Upper lobe of left lung (tissue), 6 donors: Measurements from ENCODE around the gene MTCL1. TPM values are rescaled to one million over a fixed set of nuclear protein-coding genes. Genes with fewer than 3 reads are reported as not detected.
A peak's percentile ranks its signal among the peaks of the same experiment; 100 is the strongest.

Source experiments
- ATAC-seq, 2 donors: fragments of 200-7000 bp; cut with Tn5 transposase; one replicate each; pipeline ENCODE4 v1.9.1; 2022; ENCODE audit warnings: mild to moderate bottlenecking in 2 of 2, moderate library complexity in 2 of 2; ENCODE audit not compliant: low FRiP score in 2 of 2
- DNase-seq, 2 donors: peaks; one replicate each; pipeline ENCODE4 v3.0.0-alpha.2; 2019 to 2020
- H3K27ac ChIP-seq, 4 donors: fragments of 200-600 bp; sonication (generic); one replicate each; pipeline ENCODE4 v1.5.1; 2016 to 2019
- H3K27me3 ChIP-seq, 4 donors: fragments of 200-600 bp; sonication (generic); one replicate each; pipeline ENCODE4 v1.5.1; 2017 to 2019
- H3K36me3 ChIP-seq, 4 donors: fragments of 200-600 bp; sonication (generic); one replicate each; pipeline ENCODE4 v1.5.1; 2016 to 2019
- H3K4me1 ChIP-seq, 4 donors: fragments of 200-600 bp; sonication (generic); one replicate each; pipeline ENCODE4 v1.5.1; 2018 to 2019
- H3K4me3 ChIP-seq, 4 donors: fragments of 200-600 bp; sonication (generic); one replicate each; pipeline ENCODE4 v1.5.1; 2017 to 2019; ENCODE audit warnings: mild to moderate bottlenecking in 2 of 4, moderate library complexity in 1 of 4
- H3K9me3 ChIP-seq, 4 donors: fragments of 200-600 bp; sonication (generic); one replicate each; pipeline ENCODE4 v1.5.1; 2018 to 2019
- EP300 ChIP-seq, 4 donors: sonication (generic); formaldehyde crosslinking; IDR thresholded peaks; one replicate each; pipeline ENCODE4 v1.5.1; 2017; ENCODE audit warnings: antibody characterized with exemption in 4 of 4, control low read depth in 2 of 4
- POLR2A ChIP-seq, 4 donors: fragments of 450-650 bp; IDR thresholded peaks; one replicate each; pipeline ENCODE4 v1.5.1; 2016 to 2017; ENCODE audit warnings: antibody characterized with exemption in 4 of 4, mild to moderate bottlenecking in 2 of 4
- POLR2AphosphoS5 ChIP-seq, 2 donors: sonication (generic); formaldehyde crosslinking; IDR thresholded peaks; one replicate each; pipeline ENCODE4 v1.5.1; 2017; ENCODE audit warnings: antibody characterized with exemption in 2 of 2
- WGBS, 2 donors: methylation state at CpG; one replicate each; pipeline ENCODE4 v1.1.5; 2017 to 2018; 5-methylcytosine and 5-hydroxymethylcytosine counted together
- total RNA-seq, 6 donors: library from RNA; depleted of rRNA in 4 of 6; stranded (reverse); fragments of >200 nt in 4 of 6; gene quantifications; one replicate each; pipeline versions ENCODE4 v1.1.0 to v1.2.1, GENCODE V29; 2016 to 2021
- TF ChIP-seq, protein P1 (sequence below), 6 experiments: fragments of 450-650 bp in 4 of 6; fragments of 200-600 bp in 2 of 6; sonication (generic) in 2 of 6; IDR thresholded peaks; one replicate each; pipeline ENCODE4 v1.5.1; 2016 to 2019; ENCODE audit warnings: antibody characterized with exemption in 6 of 6
- donor health status: DM: no; HTN: no; CAD: no; lungs with moderate emphysema.
- donor health status: DM: no; HTN: yes; CAD: no; lungs with severe emphysema.

Gene MTCL1
- total RNA-seq, 6 donors from 2014 or later, result 4.5 to 17.9 (median 8.1) TPM

- WGBS, 2 donors, result 79 to 83% methylated on average over 7 of the region's 7 CpGs
- H3K27ac ChIP-seq, result no peak overlapping the region
- H3K27me3 ChIP-seq, result no peaks in the 10 kb centered on the region
- no peaks in the 10 kb centered on the region for H3K9me3 ChIP-seq
- TF ChIP-seq POLR2AphosphoS5 (IDR thresholded peaks at IDR 0.05) (no peak), POLR2A (IDR thresholded peaks at IDR 0.05) (no peak), EP300 (IDR thresholded peaks at IDR 0.05) (no peak)
- TF ChIP-seq, protein P1, sequence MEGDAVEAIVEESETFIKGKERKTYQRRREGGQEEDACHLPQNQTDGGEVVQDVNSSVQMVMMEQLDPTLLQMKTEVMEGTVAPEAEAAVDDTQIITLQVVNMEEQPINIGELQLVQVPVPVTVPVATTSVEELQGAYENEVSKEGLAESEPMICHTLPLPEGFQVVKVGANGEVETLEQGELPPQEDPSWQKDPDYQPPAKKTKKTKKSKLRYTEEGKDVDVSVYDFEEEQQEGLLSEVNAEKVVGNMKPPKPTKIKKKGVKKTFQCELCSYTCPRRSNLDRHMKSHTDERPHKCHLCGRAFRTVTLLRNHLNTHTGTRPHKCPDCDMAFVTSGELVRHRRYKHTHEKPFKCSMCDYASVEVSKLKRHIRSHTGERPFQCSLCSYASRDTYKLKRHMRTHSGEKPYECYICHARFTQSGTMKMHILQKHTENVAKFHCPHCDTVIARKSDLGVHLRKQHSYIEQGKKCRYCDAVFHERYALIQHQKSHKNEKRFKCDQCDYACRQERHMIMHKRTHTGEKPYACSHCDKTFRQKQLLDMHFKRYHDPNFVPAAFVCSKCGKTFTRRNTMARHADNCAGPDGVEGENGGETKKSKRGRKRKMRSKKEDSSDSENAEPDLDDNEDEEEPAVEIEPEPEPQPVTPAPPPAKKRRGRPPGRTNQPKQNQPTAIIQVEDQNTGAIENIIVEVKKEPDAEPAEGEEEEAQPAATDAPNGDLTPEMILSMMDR (IDR thresholded peaks at IDR 0.05), result no peak
- no peaks in the 10 kb centered on the region for H3K4me1 ChIP-seq
- H3K36me3 ChIP-seq, result no peaks in the 10 kb centered on the region
- ATAC-seq (no peak), DNase-seq (no peak)
- no peak overlapping the region for H3K4me3 ChIP-seq
These were observed 89.6 kb downstream of the MTCL1 start for GRCh38 chr18:8794934-8795280.

DNA sequence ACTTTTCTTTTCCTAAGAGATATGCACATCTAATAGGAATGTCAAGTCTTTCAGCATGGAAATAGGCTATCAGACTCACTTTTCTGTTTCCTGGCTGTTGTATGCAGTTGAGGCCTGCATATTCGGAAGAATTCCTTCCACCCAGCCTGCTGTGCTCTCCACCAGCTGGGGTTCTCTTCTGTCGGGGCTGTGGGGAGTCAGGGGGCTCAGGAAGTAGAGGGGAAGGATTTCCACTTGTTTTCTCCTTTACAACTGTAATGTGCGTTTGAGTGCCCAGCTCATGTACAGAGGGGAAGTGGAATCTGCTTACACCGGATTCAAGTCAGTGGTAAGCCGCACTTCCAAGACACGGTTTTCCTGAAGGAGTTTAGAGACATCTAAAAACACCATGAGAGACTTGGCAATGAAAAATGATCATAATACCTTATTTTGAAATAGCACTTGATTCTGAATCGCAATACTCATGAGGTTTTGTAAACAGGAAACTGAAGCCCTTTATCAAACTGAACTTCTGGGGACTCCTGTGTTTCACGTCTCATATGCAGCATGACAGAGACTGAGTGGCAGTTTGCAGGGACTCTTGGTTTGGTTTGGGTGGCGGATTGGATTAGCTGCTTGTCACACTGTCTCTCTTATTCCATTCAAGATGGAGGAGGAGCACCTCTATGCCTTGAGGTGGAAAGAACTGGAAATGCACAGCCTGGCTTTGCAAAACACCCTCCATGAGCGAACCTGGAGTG, 90.4 kb downstream of the MTCL1 start:
- Histone ChIP-seq H3K4me1 (no peaks in the 10 kb centered on the region), H3K9me3 (no peaks in the 10 kb centered on the region), H3K4me3 (no peak overlapping the region), H3K27ac (no peak overlapping the region), H3K36me3 (no peaks in the 10 kb centered on the region), H3K27me3 (no peaks in the 10 kb centered on the region)
- DNase-seq (no peak), ATAC-seq (no peak)
- no peak for TF ChIP-seq POLR2A (IDR thresholded peaks at IDR 0.05)
- no peak for TF ChIP-seq POLR2AphosphoS5 (IDR thresholded peaks at IDR 0.05)
- TF ChIP-seq, protein P1 (IDR thresholded peaks at IDR 0.05), result no peak
- no peak for TF ChIP-seq EP300 (IDR thresholded peaks at IDR 0.05)
- WGBS, 2 donors, result 42 to 55% methylated on average over 10 of the region's 10 CpGs

- Histone ChIP-seq H3K4me3 (no peak overlapping the region), H3K9me3 (no peaks in the 10 kb centered on the region), H3K4me1 (no peaks in the 10 kb centered on the region), H3K27me3 (no peaks in the 10 kb centered on the region), H3K36me3 (no peaks in the 10 kb centered on the region), H3K27ac (no peak overlapping the region)
- WGBS, 2 donors, result 33 to 47% methylated on average over 7 of the region's 7 CpGs
- TF ChIP-seq POLR2AphosphoS5 (IDR thresholded peaks at IDR 0.05) (no peak), EP300 (IDR thresholded peaks at IDR 0.05) (no peak), POLR2A (IDR thresholded peaks at IDR 0.05) (no peak)
- TF ChIP-seq, protein P1 (IDR thresholded peaks at IDR 0.05), result no peak
- ATAC-seq (no peak), DNase-seq (peak in 1 of 2 donors; percentile 26)
These were observed 91.8 kb downstream of the MTCL1 start for GRCh38 chr18:8797206-8797605.

- no peaks in the 10 kb centered on the region for H3K4me1 ChIP-seq
- TF ChIP-seq POLR2AphosphoS5 (IDR thresholded peaks at IDR 0.05), result no peak
- TF ChIP-seq EP300 (IDR thresholded peaks at IDR 0.05), result no peak
- no peak for TF ChIP-seq POLR2A (IDR thresholded peaks at IDR 0.05)
- TF ChIP-seq, protein P1 (IDR thresholded peaks at IDR 0.05), result no peak
- ATAC-seq (no peak), DNase-seq (peak in 1 of 2 donors; percentile 48)
- no peak overlapping the region for H3K27ac ChIP-seq
- no peaks in the 10 kb centered on the region for H3K27me3 ChIP-seq
- H3K9me3 ChIP-seq, result no peaks in the 10 kb centered on the region
- no peaks in the 10 kb centered on the region for H3K36me3 ChIP-seq
- 64 to 77% methylated on average over 7 to 11 of the region's 11 CpGs for WGBS, 2 donors
- H3K4me3 ChIP-seq, result no peak overlapping the region
These were observed 93.6 kb downstream of the MTCL1 start for GRCh38 chr18:8799001-8799400.
